KMS-11 (cell line): ENCODE results near the gene UGT3A1.
"Not testable (repeated sequence)": the region's sequence is repeated elsewhere in the genome, so short reads cannot be mapped to it uniquely, and the experiment has no call there.

Source experiments
- H2AFZ ChIP-seq: fragments of 200-600 bp; sonication (generic); 2 replicates; pipeline ENCODE4 v1.6.1; 2016; ENCODE audit warnings: antibody characterized with exemption, mixed run types, low read depth
- H3K27ac ChIP-seq: fragments of 200-600 bp; sonication (generic); 2 replicates; pipeline ENCODE4 v1.6.1; 2016; ENCODE audit warnings: mild to moderate bottlenecking, mixed run types
- H3K27me3 ChIP-seq: fragments of 200-600 bp; sonication (generic); 2 replicates; pipeline ENCODE4 v1.6.1; 2017; ENCODE audit warnings: mild to moderate bottlenecking, low read depth, mixed run types, moderate library complexity; ENCODE audit not compliant: insufficient read depth
- H3K36me3 ChIP-seq: fragments of 200-600 bp; sonication (generic); 2 replicates; pipeline ENCODE4 v1.6.1; 2017; ENCODE audit warnings: mild to moderate bottlenecking, mixed run types; ENCODE audit not compliant: insufficient read depth
- H3K4me1 ChIP-seq: fragments of 200-600 bp; sonication (generic); 2 replicates; pipeline ENCODE4 v1.6.1; 2016; ENCODE audit warnings: mild to moderate bottlenecking, low read depth, mixed run types; ENCODE audit not compliant: poor library complexity, severe bottlenecking
- H3K4me2 ChIP-seq: fragments of 200-600 bp; sonication (generic); 2 replicates; pipeline ENCODE4 v1.7.0; 2016; ENCODE audit warnings: mild to moderate bottlenecking, mixed run types
- H3K4me3 ChIP-seq: fragments of 200-600 bp; sonication (generic); IDR thresholded peaks from 2 replicates; pipeline ENCODE4 v1.6.1; 2017; ENCODE audit warnings: low read depth, low read length, mixed read lengths; ENCODE audit not compliant: insufficient read depth
- H3K79me2 ChIP-seq: fragments of 200-600 bp; sonication (generic); 2 replicates; pipeline ENCODE4 v1.6.1; 2016; ENCODE audit warnings: low read depth, mixed run types; ENCODE audit not compliant: insufficient read depth
- H3K9ac ChIP-seq: fragments of 200-600 bp; sonication (generic); 2 replicates; pipeline ENCODE4 v1.6.1; 2016; ENCODE audit warnings: mild to moderate bottlenecking, mixed run types
- H4K20me1 ChIP-seq: fragments of 200-600 bp; sonication (generic); 2 replicates; pipeline ENCODE4 v1.6.1; 2016; ENCODE audit warnings: mild to moderate bottlenecking, mixed run types; ENCODE audit not compliant: insufficient read depth
- CTCF ChIP-seq: fragments of 200-600 bp; sonication (generic); conservative IDR thresholded peaks from 2 replicates; pipeline ENCODE4 v1.6.1; 2017; ENCODE audit warnings: low read depth, mild to moderate bottlenecking, antibody characterized with exemption, low read length, moderate library complexity, mixed read lengths

UGT3A1 gene, protein sequence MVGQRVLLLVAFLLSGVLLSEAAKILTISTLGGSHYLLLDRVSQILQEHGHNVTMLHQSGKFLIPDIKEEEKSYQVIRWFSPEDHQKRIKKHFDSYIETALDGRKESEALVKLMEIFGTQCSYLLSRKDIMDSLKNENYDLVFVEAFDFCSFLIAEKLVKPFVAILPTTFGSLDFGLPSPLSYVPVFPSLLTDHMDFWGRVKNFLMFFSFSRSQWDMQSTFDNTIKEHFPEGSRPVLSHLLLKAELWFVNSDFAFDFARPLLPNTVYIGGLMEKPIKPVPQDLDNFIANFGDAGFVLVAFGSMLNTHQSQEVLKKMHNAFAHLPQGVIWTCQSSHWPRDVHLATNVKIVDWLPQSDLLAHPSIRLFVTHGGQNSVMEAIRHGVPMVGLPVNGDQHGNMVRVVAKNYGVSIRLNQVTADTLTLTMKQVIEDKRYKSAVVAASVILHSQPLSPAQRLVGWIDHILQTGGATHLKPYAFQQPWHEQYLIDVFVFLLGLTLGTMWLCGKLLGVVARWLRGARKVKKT

DNA sequence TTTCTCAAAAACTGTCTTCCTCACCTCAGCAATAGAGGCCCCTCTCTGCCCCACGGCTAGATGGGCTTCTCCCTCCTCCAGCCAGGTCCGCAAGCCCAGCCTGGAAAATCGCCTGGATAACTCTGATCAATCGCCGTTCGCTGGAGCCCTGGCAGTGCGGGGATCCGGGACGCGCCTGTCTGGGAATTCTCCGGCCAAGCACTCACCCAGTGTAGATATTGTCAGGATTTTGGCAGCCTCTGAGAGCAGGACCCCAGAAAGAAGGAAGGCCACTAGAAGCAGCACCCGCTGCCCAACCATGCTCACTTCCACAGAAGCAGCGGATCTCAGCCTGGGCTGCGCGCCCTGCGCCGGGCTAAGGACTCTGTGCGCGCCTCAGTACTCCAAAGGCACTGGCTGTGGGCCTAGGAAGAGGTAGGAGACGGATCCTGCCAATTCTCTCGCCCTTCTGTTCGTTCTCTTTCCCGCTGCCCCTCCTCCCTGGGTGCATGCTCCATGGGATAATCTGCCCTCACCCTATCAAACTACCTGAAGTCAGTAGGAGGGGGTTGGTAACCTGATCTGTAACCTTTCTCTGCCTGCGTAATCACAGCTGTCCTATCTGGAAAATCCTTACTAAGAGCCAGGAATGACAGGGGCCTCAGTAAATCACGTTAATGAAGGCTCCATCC is at the start of gene UGT3A1:
Gene UGT3A1, minus strand, starts transcription at position 450 of the 671 bp plus-strand sequence. Its CDS starts 150 bp downstream, at position 300.
- Histone ChIP-seq H3K9ac (no peak within 1 kb of the TSS), H3K79me2 (no peaks in the 10 kb centered on the region), H3K4me1 (no peaks in the 10 kb centered on the region), H3K4me3 (no peak within 1 kb of the TSS), H3K27ac (no peak within 1 kb of the TSS), H4K20me1 (no peaks in the 10 kb centered on the region), H3K4me2 (no peak within 1 kb of the TSS), H2AFZ (no peak within 1 kb of the TSS), H3K27me3 (no peaks in the 10 kb centered on the region), H3K36me3 (no peaks in the 10 kb centered on the region)
- TF ChIP-seq CTCF, result no peak

- Histone ChIP-seq H3K4me1 (no peaks in the 10 kb centered on the region), H3K9ac (no peak overlapping the region), H3K27ac (no peak overlapping the region), H4K20me1 (no peaks in the 10 kb centered on the region), H3K4me2 (no peak overlapping the region), H3K79me2 (no peaks in the 10 kb centered on the region), H2AFZ (no peak overlapping the region), H3K36me3 (no peaks in the 10 kb centered on the region), H3K27me3 (no peaks in the 10 kb centered on the region), H3K4me3 (no peak overlapping the region)
- no peak for TF ChIP-seq CTCF
Measured at GRCh38 chr5:36035696-36036095, 44.5 kb upstream of the UGT3A1 start.

DNA sequence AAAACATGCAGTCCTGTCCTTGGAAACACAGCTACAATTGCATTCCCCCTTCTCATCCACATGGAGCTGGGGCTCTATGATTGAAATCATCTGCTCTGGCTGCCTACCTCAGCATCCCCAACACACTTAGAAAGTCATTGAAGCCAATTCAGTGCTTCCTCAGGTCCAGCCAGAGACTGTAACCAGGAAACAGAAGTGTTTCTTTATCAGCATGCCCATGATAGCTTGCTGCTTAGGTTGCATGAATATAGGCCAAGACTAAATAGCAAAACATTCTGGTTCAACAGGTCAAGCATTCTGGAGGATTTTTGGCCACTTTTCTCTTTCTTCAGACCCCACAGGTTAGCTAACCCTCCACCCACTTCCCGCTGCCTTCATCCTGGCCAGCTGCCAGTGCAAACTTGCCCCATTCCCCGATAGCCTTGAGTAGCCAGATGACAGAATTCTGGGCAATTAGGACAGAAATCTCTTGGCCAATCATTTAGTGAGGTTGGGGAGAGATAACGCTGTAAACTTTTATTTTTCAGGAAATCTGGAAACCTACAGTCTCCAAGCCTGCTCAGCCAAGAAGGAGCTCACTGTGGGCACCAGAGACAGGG is 43.4 kb upstream of the UGT3A1 start:
- H3K27me3 ChIP-seq, H3K4me3 ChIP-seq, H3K27ac ChIP-seq, H3K36me3 ChIP-seq, H2AFZ ChIP-seq, H3K4me1 ChIP-seq, H3K4me2 ChIP-seq, H3K79me2 ChIP-seq, H3K9ac ChIP-seq, H4K20me1 ChIP-seq: not testable (repeated sequence)

GRCh38 chr5:36033486-36033885 is 42.3 kb upstream of the UGT3A1 start:
- no peak overlapping the region for H3K4me2 ChIP-seq
- no peaks in the 10 kb centered on the region for H3K4me1 ChIP-seq
- no peak overlapping the region for H2AFZ ChIP-seq
- no peak overlapping the region for H3K4me3 ChIP-seq
- no peak overlapping the region for H3K9ac ChIP-seq
- H3K79me2 ChIP-seq, result no peaks in the 10 kb centered on the region
- no peaks in the 10 kb centered on the region for H4K20me1 ChIP-seq
- H3K27me3 ChIP-seq, result no peaks in the 10 kb centered on the region
- no peak overlapping the region for H3K27ac ChIP-seq
- TF ChIP-seq CTCF, result no peak
- no peaks in the 10 kb centered on the region for H3K36me3 ChIP-seq
